GM10847 (cell line): Measurements from ENCODE around the gene TADA3.

ENCODE experiments used
- POLR2A ChIP-seq: IDR thresholded peaks from 2 replicates; pipeline ENCODE4 v1.6.1; 2011; ENCODE audit not compliant: insufficient read length; ENCODE audit errors: extremely low read depth

The TADA3 gene, protein sequence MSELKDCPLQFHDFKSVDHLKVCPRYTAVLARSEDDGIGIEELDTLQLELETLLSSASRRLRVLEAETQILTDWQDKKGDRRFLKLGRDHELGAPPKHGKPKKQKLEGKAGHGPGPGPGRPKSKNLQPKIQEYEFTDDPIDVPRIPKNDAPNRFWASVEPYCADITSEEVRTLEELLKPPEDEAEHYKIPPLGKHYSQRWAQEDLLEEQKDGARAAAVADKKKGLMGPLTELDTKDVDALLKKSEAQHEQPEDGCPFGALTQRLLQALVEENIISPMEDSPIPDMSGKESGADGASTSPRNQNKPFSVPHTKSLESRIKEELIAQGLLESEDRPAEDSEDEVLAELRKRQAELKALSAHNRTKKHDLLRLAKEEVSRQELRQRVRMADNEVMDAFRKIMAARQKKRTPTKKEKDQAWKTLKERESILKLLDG

DNA sequence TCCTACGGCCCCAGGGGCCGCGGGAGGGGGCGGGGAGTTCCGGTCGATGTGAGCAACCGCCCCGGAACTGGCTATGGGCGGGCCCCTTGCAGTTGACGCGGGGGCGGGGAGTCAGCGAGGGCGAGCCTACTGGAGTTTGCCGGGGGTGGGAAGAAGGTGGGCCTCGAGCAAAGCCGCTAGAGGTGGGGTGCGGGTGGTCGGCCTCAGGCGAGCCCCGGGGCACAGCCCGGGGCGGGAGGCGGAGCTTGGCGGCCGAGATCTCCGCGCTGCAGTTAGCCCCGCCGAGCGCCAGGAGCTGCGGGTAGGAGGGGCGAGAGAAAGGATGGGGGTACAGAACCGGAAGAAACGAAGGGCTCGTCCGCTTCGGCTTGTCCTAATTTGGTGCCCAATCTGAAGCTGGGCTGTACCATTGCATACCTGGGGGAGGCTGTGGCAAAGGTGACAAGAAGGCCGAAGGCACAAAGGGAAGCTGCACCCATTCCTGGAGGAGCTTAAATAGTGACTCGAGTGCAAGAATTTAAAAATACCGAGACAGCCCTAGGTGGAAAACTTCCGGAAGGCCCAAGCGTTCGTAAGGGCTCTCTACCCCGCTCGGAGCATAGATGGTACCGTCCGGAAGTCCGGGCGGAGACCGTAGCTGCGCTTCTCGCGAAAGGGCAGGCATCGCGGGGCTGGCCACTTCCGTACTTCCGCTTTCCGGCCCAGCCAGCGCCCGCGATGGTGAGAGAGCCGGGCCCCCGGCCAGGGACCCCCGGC, at the start of gene TADA3, which contains the start of gene ARPC4:
Gene TADA3, minus strand, starts transcription at position 69 of the 756 bp plus-strand sequence. CDS start 1,007 bp downstream, outside the sequence.
Gene ARPC4, plus strand, starts transcription at position 678 of the 756 bp plus-strand sequence. Its CDS starts 40 bp downstream, at position 718.
- peak; percentile 83 for TF ChIP-seq POLR2A

GRCh38 chr3:9841015-9841414, 48.7 kb upstream of the TADA3 start:
- TF ChIP-seq POLR2A, result no peak

DNA sequence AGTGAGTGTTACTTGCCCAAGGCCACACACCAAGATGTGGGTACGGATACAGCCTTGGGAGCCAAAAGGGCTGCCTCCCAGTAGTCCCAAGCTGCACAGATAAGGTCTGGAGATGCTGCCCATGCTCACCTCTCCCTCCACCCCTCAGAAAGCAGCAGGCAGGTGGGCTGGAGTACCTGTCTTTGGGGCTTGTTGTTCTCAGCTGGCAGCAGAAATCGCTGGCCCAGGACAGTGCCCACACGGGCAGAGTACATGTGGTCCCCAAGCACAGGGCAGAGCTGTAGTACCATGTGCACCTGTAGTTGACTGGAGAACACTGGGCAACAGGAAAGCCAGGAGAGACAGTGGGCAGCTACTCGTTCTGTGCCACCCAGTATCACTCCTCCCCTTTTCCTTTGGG, 46.6 kb upstream of the TADA3 start:
- no peak for TF ChIP-seq POLR2A

- no peak for TF ChIP-seq POLR2A
Observed at GRCh38 chr3:9837701-9838582, 45.7 kb upstream of the TADA3 start.

DNA sequence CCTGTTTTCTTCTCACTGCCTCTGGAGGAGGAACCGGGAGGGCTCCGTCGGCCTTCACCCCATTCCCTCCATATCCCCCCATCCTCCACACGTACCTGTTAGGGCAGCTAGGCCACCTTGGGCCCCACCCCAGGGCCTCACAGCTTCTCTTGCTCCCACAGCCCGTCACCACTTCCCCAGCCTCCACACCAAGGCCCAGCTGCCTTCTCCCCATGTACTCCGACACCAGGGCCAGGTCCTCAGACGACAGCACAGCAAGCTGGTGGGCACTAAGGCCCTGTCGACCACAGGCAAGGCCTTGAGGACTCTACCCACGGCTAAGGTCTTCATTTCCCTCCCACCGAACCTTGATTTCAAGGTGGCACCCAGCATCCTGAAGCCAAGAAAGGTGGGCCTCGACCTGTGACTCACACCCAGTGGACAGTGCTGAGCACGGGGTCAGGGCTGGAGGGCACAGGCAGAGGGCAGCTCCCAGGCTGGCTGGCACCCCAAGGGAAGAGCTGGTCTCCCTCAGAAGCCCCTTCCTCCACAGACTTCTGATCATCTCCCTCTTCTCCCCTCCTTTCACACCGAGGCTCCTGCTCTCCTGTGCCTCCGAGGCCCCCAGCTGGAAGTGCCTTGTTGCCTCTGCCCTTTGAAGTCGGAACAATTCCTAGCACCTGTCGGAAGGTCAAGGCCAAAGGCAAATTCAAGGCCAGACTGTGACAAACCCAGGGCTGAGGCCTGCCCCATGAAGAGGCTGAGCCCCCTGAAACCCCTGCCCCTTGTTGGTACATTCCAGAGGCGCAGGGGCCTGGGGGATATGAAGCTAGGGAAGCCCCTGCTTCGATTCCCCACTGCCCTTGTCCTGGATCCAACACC, 42.5 kb upstream of the TADA3 start:
- no peak for TF ChIP-seq POLR2A

- no peak for TF ChIP-seq POLR2A
Observed at GRCh38 chr3:9833078-9833477, 40.8 kb upstream of the TADA3 start.

- no peak for TF ChIP-seq POLR2A
Observed at GRCh38 chr3:9831253-9831652, 39.0 kb upstream of the TADA3 start.

- no peak for TF ChIP-seq POLR2A
Observed at GRCh38 chr3:9828801-9829755, 36.8 kb upstream of the TADA3 start.

- no peak for TF ChIP-seq POLR2A
Observed at GRCh38 chr3:9826815-9827573, 34.7 kb upstream of the TADA3 start.

GRCh38 chr3:9825451-9826040, 33.3 kb upstream of the TADA3 start:
- TF ChIP-seq POLR2A, result no peak

DNA sequence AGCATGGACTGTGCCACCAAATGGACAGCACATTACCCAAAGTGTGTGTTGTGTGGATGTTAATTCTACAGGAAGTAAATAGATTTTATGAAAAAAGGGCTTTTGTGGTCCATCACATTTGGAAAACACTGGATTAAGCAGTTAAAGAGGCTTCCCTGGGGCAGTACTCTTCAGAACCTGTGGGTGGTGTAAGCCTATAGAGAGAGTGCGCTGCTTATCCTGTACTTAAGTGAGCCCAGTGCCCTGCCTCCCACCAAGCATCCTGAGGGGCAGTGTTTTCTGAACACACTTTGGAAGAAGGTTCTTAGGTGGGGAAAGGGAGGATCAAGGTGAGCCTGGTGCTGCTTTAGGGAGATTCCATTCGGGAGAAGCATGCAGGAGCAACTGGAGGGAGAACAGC, 28.7 kb upstream of the TADA3 start:
- TF ChIP-seq POLR2A, result no peak

GRCh38 chr3:9820543-9820942, 28.3 kb upstream of the TADA3 start:
- no peak for TF ChIP-seq POLR2A
